GM18526 (cell line): ENCODE measurements around the gene CHRM2.

Source experiments
- POLR2A ChIP-seq: IDR thresholded peaks from 3 replicates; pipeline ENCODE4 v1.6.1; 2011; ENCODE audit not compliant: insufficient read length; ENCODE audit errors: extremely low read depth

CHRM2 gene

DNA sequence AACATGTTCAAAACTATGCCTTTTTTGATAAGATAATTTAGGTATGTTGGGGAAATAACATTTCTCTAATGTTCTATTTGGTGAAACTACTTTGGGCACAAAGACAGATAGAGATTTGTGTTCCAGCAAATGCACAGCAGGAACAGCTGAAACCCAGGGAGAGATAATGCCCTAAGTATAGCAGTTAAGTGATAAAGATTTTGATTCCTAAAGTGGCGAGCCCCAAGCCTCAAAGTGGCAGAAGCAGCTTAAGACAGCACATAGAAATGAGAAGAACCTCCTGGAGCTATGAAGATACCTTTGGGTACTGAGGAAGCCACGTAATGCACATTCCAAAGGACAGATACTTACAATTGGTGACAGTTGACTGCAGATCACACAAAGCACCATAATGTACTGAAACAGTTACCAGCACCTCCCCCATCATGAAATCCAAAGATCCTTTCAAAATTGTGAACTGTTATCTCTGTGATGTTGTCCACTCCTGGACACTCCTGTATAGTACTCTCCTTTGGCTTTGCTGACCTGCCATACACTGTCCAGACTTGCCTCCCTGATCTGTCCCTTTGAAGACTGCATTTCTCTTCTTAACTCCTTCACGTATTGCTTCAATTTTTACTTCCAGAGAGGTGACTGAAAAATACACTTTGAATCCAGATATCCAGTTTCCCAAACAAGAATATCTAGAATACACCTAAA lies 62.9 kb downstream of the CHRM2 start:
- no peak for TF ChIP-seq POLR2A

DNA sequence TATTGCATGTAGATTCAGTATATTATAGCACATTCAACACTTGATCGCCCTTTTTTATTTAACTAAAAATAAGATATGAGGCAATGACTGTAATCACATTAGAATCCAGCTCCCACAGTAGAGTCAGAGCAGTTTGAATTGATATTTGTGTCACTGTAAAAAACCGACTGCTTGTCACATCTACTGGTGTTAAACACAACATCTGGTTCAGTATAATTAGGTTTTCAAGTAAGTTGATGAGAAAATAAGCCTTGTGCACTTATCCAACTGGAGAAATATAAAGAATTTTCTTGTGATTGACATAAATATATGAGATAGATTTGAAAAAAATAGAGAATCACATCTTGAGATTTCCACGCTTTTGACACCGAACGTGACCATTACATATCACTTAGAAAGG lies 69.0 kb downstream of the CHRM2 start:
- TF ChIP-seq POLR2A, result no peak

DNA sequence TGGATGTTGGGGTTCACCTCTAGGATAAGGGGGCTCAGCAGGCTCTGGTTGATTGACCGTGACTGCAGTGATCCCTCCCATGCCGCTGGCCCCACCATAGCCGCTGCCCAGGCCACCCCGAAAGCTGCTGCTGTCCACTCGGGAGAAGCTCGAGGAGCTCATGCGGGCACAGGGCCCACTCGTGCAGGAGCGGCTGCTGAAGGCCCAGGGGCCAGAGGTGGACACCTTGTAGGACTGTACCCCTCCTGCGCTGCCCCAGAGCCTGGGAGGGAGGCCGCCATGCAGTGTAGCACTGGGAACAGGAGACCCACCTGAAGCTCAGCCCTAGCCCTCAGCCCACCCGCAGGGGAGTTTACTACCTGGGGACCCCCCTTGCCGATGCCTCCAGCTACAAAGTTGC lies 70.0 kb downstream of the CHRM2 start:
- TF ChIP-seq POLR2A, result no peak

DNA sequence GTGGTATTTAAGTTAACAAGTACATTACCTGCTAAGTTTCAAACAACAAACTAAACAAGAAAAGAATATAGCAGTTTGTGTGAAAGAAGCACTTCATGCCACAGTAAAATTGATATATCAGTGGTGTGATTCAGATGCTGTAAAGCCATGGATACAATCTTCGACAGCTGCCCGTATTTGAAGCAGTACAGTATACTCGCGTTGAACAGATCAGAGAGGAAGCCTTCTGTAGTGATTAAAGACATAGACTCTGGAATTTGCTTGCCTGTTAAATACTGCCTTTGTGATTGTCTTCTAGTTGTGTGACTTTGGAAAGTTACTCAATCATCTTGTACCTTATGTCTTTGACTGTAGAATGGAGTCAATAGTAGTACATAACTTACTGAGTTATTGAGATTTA lies 71.7 kb downstream of the CHRM2 start:
- no peak for TF ChIP-seq POLR2A

DNA sequence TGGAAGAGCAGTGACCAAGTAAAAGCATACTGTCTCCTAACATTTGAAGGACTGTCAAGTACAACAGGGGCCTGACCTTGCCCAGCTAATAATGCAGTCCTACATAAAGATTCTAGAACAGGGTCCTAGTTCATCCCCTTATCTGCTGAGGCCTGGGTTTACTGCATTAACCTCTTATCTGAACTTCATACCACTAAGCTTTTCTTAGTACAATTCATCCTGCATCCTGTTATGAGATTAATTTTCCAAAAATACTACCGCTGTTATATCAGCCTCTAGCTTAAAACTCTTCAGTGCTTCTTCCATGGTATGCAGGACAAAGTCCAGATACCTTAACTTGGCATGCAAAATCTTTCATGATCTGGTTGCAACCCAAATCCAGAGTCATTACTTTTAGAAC lies 72.5 kb downstream of the CHRM2 start:
- TF ChIP-seq POLR2A, result no peak

DNA sequence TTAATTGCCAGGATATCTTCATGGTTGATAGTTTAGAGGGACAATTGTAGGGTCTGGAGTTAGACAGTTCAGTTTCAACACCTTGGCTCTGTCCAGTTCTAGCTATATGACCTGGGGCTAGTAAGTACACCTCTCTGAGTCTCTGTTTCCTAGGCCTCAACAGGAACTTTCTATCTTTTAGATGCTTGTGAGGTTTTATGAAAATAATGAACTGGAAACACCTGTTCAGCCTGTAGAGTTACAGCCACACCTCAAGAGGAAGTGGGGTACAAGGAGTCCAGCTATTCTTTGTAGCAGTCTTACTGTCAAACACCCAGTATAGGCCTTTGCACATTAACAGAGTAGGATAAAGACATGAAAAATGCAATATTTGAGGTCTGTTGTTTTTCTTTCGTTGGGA lies 73.4 kb downstream of the CHRM2 start:
- TF ChIP-seq POLR2A, result no peak

DNA sequence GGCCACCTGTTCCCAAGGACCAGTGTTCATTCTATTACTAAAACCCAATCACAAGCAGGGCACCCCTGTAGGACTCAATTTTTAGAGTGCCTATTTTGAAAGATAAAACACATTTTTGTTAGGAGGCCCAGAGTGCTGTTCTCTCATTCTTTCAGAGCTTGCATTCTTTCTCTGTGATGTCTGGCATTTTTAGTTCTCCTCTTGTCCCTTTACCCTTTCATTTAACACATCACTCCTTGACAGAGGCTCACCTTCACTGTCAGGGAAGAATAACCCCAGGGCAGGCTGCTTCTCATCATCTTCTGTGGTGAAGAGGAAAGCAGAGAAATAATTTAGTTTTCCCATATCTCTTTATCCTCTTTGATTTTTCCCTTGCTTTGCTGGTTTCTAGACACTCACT lies 73.9 kb downstream of the CHRM2 start:
- TF ChIP-seq POLR2A, result no peak

DNA sequence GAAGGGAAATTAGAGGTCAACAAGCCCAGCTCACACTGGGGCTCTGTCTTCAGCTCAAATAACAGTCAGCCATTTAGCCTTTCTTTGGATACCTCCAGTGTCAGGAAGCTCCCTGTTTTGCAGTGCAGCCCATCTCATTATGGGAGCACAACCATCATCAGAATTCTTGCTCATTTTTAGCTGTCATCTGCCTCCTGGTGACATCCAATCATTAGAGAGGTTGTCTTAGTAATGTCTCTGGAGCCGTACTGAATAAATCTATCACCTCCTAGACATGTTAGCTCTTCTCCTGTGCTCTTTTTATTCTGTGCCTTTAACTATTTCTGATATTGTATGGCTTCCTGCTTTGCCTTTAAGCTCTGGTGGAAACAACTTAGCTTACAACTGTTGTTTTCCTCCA lies 74.5 kb downstream of the CHRM2 start:
- TF ChIP-seq POLR2A, result no peak

DNA sequence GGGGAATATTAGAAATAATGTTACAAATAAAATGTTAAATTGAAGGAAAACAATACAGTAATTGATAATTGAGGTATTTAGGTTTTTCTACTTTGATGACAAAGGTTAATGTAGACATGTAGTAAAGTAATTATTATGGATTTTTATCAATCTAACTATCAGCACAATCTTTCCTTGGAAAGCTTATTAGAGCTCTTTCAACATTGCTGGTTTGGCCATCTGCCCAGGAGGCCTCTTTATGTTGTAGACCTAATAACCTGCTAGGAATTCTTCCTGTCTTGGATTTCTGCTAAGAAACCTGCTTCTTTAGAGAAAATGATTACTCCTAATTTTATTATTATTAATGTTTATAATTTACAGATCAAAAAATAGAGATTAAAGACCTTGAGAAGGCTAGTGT lies 78.9 kb downstream of the CHRM2 start:
- TF ChIP-seq POLR2A, result no peak

DNA sequence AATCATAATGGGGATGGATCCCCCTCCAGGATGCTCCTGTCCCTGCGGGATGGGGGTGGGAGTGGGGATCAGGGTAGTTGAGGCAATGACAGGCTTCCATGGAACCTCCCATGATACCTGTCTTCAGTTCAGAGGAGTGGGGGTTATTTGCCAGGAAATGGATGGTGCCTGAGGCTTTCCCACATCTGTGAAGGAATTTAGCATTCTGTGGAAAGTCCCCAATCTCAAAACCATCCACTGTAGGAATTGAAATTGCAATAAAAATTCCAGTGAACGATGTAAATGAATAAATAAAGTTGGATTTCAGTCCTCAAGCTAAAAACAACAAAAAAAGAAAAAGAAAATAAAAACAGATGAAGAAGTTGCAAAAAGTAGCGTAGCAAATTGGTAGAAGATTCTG lies 81.9 kb downstream of the CHRM2 start:
- TF ChIP-seq POLR2A, result no peak

DNA sequence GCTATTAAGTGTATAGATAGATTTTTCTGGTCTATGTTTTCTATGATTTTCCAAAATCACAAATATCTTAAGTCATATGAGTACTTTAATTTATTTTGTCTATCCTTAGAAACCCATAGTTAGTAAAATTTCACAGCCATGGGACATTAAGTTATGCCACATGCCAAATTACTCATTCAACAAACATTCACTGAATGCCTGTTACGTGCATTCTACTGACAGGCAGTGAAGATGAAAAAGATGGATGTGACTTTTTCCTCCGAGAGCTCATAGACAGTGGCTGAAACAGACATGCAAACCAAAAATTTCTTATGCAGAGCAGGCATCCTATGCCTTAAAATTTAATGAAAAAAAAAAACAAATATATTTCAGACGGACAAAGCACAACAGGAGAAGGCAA lies 84.9 kb downstream of the CHRM2 start:
- TF ChIP-seq POLR2A, result no peak

DNA sequence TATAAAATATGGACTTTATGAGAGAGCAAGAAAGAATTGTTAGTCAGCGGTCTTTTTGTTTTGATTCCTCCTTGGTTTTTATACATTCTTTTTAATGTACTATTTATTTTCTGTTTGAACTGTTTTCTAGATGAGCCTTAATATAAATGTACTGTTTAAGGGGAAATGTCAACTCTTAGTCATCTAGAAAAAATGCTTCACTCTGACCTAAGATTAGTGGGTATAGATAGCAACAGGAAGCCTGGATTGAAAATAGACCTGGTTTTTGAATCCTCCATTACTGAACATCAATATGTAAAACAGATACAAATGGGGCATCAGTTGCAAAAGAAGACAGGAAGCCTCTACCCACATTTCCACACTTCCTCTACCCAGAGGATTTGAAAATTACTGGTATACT lies 87.8 kb downstream of the CHRM2 start:
- no peak for TF ChIP-seq POLR2A

DNA sequence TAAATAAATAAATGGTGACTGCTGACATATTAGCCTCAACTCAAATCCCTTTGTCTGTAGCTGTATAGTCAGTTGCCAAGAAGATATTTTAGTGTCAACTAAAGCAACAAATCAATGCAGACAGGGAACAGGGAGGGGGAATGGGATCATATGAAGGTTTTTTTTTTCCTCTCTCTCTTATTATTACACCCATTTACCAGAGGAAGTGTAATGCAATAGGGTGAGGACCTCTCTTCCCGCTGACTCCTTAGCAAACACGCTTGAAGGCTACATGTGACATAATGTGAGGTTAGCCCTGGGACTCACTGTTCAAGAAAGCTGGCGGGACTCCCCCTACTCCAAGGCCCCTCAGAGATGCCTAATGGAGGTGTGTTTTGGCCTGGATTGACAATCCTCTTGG lies 88.2 kb downstream of the CHRM2 start:
- TF ChIP-seq POLR2A, result no peak

DNA sequence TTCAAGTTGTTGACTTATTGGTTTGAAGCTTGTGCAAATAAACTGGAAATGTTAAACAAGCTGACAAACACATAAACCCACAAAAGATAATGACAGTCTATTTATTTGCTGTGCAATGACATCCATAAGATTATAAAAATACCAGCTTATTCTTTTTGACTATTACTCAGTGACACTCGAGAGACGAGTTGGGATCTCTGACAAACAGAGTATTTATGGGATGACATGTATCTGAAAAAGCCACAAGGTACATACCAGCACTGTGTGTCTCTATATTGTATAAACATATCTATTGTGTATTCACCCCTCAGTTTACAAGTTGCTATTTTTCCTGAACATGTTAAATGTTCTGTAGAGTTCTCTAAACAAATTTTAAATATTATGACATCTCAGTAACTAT lies 88.9 kb downstream of the CHRM2 start:
- no peak for TF ChIP-seq POLR2A

DNA sequence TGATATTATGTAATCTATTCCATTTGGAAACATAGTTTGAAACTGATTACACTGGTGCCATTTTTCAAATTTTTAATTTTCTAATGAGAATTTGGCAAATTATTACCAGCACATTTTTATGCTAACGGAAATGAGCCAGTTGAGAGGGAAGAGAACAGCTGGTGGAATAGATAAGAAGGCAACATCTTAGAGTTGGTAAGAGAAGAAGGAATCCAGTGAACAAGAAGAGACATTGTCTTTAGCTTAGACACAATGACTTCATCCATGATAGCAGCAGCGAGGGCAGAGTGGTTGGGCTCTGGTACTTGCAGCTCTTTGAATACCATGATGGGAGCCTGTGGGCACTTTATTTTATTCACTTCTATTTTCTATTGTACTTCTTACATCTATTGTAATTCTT lies 89.6 kb downstream of the CHRM2 start:
- TF ChIP-seq POLR2A, result no peak

DNA sequence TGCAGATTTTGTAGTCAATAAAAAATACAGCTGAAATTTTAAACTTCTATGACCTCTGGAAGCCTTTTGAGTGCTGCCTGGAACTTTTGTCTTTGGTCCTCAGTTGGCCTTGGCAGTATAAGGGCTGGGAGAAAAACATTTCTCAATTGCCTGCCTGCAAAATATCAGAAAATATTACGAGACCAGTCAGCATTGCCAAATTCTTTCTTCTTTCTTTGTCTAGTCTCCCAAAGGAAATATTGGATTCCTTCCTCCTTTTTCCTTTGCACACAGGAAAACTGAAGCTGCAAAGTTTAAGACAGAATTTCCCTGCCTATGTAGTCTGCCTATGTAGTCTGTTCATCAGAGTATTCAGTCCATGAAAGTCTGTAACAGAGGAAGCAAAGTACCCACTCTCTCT lies 95.9 kb downstream of the CHRM2 start:
- TF ChIP-seq POLR2A, result no peak

DNA sequence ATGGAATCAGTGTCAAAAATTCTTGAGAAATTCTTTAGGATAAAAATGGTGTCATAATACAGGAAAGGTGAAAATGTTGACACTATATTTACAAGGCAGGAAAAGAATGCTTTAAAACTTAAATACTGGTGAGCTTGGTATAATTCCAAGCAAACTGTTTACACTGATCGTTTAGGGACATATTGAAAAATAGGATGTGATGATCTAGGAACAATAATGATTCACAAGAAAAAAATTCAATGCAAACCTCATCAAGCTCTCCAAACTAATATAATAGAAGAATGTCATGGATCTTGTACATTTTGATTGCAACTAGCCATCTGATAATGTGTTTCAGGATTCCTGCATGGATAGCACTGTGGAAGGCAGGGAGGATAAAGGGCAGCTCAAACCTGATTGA lies 98.4 kb downstream of the CHRM2 start:
- TF ChIP-seq POLR2A, result no peak

DNA sequence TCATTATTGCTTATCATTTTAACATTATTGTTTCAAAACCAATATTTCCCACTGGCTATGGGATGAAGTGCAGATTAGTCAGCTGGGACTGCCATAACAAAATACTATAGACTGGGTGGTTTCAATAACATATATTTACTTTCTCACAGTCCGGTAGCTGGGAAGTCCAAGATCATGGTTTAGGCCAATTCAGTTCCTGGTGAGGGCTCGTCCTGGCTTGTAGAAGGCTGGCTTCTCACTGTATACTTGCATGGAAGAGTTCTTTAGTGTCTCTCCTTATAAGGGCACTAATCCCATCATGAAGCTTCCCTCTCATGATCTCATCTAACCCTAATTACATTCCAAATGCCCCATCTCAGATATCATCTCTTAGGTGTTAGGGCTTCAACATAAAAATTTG lies 101.3 kb downstream of the CHRM2 start:
- no peak for TF ChIP-seq POLR2A
